Measurements from ENCODE around the gene WNT2B.
A peak's percentile ranks its signal among the peaks of the same experiment; 100 is the strongest.

WNT2B gene

GRCh38 chr1:112528076-112528475 lies 19.3 kb downstream of the WNT2B start (continued):
- TF ChIP-seq, protein P1, sequence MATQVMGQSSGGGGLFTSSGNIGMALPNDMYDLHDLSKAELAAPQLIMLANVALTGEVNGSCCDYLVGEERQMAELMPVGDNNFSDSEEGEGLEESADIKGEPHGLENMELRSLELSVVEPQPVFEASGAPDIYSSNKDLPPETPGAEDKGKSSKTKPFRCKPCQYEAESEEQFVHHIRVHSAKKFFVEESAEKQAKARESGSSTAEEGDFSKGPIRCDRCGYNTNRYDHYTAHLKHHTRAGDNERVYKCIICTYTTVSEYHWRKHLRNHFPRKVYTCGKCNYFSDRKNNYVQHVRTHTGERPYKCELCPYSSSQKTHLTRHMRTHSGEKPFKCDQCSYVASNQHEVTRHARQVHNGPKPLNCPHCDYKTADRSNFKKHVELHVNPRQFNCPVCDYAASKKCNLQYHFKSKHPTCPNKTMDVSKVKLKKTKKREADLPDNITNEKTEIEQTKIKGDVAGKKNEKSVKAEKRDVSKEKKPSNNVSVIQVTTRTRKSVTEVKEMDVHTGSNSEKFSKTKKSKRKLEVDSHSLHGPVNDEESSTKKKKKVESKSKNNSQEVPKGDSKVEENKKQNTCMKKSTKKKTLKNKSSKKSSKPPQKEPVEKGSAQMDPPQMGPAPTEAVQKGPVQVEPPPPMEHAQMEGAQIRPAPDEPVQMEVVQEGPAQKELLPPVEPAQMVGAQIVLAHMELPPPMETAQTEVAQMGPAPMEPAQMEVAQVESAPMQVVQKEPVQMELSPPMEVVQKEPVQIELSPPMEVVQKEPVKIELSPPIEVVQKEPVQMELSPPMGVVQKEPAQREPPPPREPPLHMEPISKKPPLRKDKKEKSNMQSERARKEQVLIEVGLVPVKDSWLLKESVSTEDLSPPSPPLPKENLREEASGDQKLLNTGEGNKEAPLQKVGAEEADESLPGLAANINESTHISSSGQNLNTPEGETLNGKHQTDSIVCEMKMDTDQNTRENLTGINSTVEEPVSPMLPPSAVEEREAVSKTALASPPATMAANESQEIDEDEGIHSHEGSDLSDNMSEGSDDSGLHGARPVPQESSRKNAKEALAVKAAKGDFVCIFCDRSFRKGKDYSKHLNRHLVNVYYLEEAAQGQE (tag by site-specific recombination; IDR thresholded peaks at IDR 0.05) = no peak
- no peak for TF ChIP-seq ZNF146 (tag by site-specific recombination; IDR thresholded peaks at IDR 0.05)
- no peak for TF ChIP-seq HOXD13 (CRISPR knock-in tag; IDR thresholded peaks at IDR 0.05; ENCODE audit: borderline replicate concordance)
- no peak for TF ChIP-seq ZFP41 (tag by site-specific recombination; IDR thresholded peaks at IDR 0.05; ENCODE audit: borderline replicate concordance)
- TF ChIP-seq, protein P2, sequence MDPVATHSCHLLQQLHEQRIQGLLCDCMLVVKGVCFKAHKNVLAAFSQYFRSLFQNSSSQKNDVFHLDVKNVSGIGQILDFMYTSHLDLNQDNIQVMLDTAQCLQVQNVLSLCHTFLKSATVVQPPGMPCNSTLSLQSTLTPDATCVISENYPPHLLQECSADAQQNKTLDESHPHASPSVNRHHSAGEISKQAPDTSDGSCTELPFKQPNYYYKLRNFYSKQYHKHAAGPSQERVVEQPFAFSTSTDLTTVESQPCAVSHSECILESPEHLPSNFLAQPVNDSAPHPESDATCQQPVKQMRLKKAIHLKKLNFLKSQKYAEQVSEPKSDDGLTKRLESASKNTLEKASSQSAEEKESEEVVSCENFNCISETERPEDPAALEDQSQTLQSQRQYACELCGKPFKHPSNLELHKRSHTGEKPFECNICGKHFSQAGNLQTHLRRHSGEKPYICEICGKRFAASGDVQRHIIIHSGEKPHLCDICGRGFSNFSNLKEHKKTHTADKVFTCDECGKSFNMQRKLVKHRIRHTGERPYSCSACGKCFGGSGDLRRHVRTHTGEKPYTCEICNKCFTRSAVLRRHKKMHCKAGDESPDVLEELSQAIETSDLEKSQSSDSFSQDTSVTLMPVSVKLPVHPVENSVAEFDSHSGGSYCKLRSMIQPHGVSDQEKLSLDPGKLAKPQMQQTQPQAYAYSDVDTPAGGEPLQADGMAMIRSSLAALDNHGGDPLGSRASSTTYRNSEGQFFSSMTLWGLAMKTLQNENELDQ (tag by site-specific recombination; IDR thresholded peaks at IDR 0.05; ENCODE audit: low read depth) = no peak

DNA sequence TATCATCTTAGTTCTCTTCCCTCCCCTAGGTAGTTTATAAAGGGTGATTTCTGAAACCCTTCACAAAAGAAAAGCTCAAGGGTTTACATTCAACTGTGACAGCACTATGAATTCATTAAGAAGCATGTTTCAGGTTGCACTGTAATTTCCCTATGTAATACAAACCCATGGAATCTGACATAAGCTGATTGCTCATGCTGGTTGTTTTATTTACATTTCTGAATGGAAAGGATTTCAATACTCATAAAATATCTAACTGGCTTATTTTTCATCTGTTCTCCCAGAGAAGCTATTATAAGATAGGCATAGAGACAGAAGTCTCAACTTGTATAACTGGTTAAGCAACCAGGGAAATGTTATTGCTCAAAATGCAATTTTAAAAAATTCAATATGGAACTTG lies 20.5 kb downstream of the WNT2B start:
- ChIA-PET CTCF (interaction anchor here (0.6 to 1.4 kb wide), 5 partner anchors 8 to 334 kb away, joined by 3 to 5 read pairs (median 3); no protein-coding TSS in a partner anchor), POLR2A (no interaction called here)
- H3K4me1 ChIP-seq (ENCODE audit: control insufficient read depth, insufficient read depth, low read length) = no peaks in the 10 kb centered on the region
- H3K9me3 ChIP-seq (ENCODE audit: control insufficient read depth, insufficient read depth, low read depth, low read length) = no peaks in the 10 kb centered on the region
- no peak overlapping the region for H3K27ac ChIP-seq (ENCODE audit: extremely low read depth, low read depth, low read length)
- H3K36me3 ChIP-seq (ENCODE audit: control insufficient read depth in 2 of 2, insufficient read depth in 1 of 2, low read length in 2 of 2) = peaks cover 4 to 24% of the 10 kb centered on the region in 2 experiments; a peak in 2 of 3 replicates
- no peak overlapping the region for H3K4me3 ChIP-seq (ENCODE audit: low read depth, low read length)
- TF ChIP-seq ZNF354C (tag by site-specific recombination; IDR thresholded peaks at IDR 0.05; ENCODE audit: borderline replicate concordance, low read depth) (no peak), GLI4 (tag by site-specific recombination; IDR thresholded peaks at IDR 0.05) (no peak), ZBTB17 (tag by site-specific recombination; IDR thresholded peaks at IDR 0.05) (no peak), FEZF1 (tag by site-specific recombination; IDR thresholded peaks at IDR 0.05) (peak; percentile 17; the same call in 1 of the 2 replicates), INSM2 (tag by site-specific recombination; IDR thresholded peaks at IDR 0.05) (0 out of 2 replicates have a peak, but pooled peaks have one; percentile 26), PRDM6 (tag by site-specific recombination; IDR thresholded peaks at IDR 0.05) (peak; percentile 44; the same call in 1 of the 2 replicates), ZNF596 (tag by site-specific recombination; IDR thresholded peaks at IDR 0.05) (no peak), ZNF629 (tag by site-specific recombination; IDR thresholded peaks at IDR 0.05) (0 out of 2 replicates have a peak, but pooled peaks have one; percentile 19)

GRCh38 chr1:112530832-112531231 lies 22.1 kb downstream of the WNT2B start:
- Histone ChIP-seq H3K4me1 (ENCODE audit: control insufficient read depth, insufficient read depth, low read length) (no peaks in the 10 kb centered on the region), H3K9me3 (ENCODE audit: control insufficient read depth, insufficient read depth, low read depth, low read length) (no peaks in the 10 kb centered on the region), H3K36me3 (ENCODE audit: control insufficient read depth in 2 of 2, insufficient read depth in 1 of 2, low read length in 2 of 2) (peaks cover 4 to 13% of the 10 kb centered on the region in 2 experiments; a peak in 2 of 3 replicates), H3K4me3 (ENCODE audit: low read depth, low read length) (no peak overlapping the region), H3K27ac (ENCODE audit: extremely low read depth, low read depth, low read length) (no peak overlapping the region)
- ChIA-PET POLR2A (interaction anchor here (0.6 kb wide), 1 partner anchor 8 kb away, joined by 3 read pairs; no protein-coding TSS in a partner anchor), CTCF (interaction anchor here (0.7 kb wide), 1 partner anchor 14 kb away, joined by 3 read pairs; no protein-coding TSS in a partner anchor)
- TF ChIP-seq ZNF155 (tag by site-specific recombination; IDR thresholded peaks at IDR 0.05) = no peak
- TF ChIP-seq ZNF544 (tag by site-specific recombination; IDR thresholded peaks at IDR 0.05) = no peak
- TF ChIP-seq HOXC10 (CRISPR knock-in tag; IDR thresholded peaks at IDR 0.05) = no peak
